ENCODE data around the gene SCN11A.
A peak's percentile ranks its signal among the peaks of the same experiment; 100 is the strongest.

The SCN11A gene

GRCh38 chr3:39011191-39011736 lies 40.5 kb downstream of the SCN11A start:
- intact Hi-C loops (cut with micrococcal nuclease): no loop called here
- Mint-ChIP-seq H3K27ac (peak overlapping the region; percentile 79), H3K36me3 (ENCODE audit: low read depth) (no peaks in the 10 kb centered on the region), H3K4me1 (ENCODE audit: low read depth) (peaks cover 31% of the 10 kb centered on the region), H3K4me3 (no peak overlapping the region), H3K9me3 (no peaks in the 10 kb centered on the region), H3K27me3 (no peaks in the 10 kb centered on the region)

GRCh38 chr3:39005295-39005694 lies 46.4 kb downstream of the SCN11A start:
- Mint-ChIP-seq H3K4me3 (no peak overlapping the region), H3K9me3 (no peaks in the 10 kb centered on the region), H3K27ac (peak overlapping the region; percentile 30), H3K36me3 (ENCODE audit: low read depth) (no peaks in the 10 kb centered on the region), H3K4me1 (ENCODE audit: low read depth) (no peaks in the 10 kb centered on the region), H3K27me3 (no peaks in the 10 kb centered on the region)
- intact Hi-C loops (cut with micrococcal nuclease): loop anchor here (10.0 kb wide), 1 partner anchor 360 kb away; the partner anchor contains the start of gene SCN5A
